ENCODE measurements around the gene ECE1.

GRCh38 chr1:21184276-21184675, 106.0 kb downstream of the ECE1 start:
- TF ChIP-seq EZH2phosphoT487 (IDR thresholded peaks at IDR 0.05; ENCODE audit: insufficient read depth, low read depth) (no peak), EZH2 (IDR thresholded peaks at IDR 0.05; ENCODE audit: insufficient read depth, poor library complexity, severe bottlenecking) (no peak)
